Measurements from ENCODE around the gene PHACTR3. TPM values are rescaled to one million over a fixed set of nuclear protein-coding genes. Genes with fewer than 3 reads are reported as not detected.

PHACTR3 gene
- total and polyA plus RNA-seq, 2 of the 8 experiments (the other 6 are each of a cell fraction or from before 2014, with no cell fraction given): 0.05 to 0.13 TPM

GRCh38 chr20:59662161-59662560 lies 57.8 kb downstream of the PHACTR3 start (continued):
- TF ChIP-seq USF2 (IDR thresholded peaks at IDR 0.05; ENCODE audit: low read length) (no peak), BRCA1 (IDR thresholded peaks at IDR 0.05; ENCODE audit: low read depth, low read length) (no peak), TEAD4 (IDR thresholded peaks at IDR 0.05; ENCODE audit: low read depth, low read length) (no peak), ATF2 (IDR thresholded peaks at IDR 0.05; ENCODE audit: low read length) (no peak)
